ENCODE data around the gene ITPKB.

ITPKB gene

DNA sequence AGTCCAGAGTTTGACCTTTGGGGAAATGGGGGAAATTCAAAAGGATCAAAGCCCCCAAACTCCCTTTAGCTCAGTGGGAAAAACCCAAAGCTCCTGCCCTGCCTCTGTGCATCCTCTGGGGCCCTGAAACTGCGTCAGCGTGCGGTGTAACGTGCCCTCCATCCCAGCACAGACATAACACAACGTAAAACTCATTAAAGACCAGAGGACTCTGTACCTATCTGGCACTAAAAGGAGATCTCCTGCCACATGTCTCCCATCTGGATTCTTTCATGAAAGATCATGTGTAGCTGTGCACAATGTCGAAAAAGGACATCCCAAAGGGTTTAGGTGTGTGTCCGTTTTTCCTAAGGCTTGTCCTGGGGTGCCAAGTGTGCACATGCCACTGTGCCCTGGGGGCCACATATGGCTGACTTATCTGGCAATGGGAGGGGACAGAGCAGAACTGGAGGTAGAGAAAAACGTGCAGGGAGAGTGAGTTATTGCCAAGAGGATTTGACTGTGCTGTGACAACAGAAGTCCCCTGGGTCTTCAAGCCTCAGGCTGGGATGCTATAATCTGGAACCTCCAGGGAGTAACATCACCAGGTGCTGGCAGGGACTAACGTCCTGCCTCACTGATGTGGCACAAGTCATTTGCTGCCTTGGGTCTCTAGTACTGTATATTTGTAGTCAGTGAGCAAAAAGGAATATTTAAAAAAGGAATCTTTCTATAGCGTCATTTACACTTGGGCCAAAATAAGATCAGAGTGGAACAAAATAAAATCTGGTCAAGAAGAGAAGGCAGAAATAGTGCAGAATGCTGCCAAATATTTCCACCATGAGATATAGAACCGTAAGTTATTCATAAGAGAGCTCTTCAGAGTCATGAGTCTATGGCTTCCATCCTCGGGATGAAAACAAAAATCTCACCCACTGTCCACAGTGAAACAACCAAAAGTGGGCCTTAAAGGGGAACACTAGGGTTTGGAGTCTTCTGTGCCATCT lies 52.3 kb downstream of the ITPKB start:
- DNase-seq (ENCODE audit: low read depth, low spot score) = no peak

- DNase-seq (ENCODE audit: low read depth, low spot score) = no peak
Observed at GRCh38 chr1:226685196-226685820, 53.8 kb downstream of the ITPKB start.

GRCh38 chr1:226684026-226684425 lies 55.1 kb downstream of the ITPKB start:
- DNase-seq (ENCODE audit: low read depth, low spot score) = no peak

GRCh38 chr1:226682871-226683814 lies 55.9 kb downstream of the ITPKB start:
- DNase-seq (ENCODE audit: low read depth, low spot score) = no peak

GRCh38 chr1:226681652-226682493 lies 57.2 kb downstream of the ITPKB start:
- DNase-seq (ENCODE audit: low read depth, low spot score) = no peak

- DNase-seq (ENCODE audit: low read depth, low spot score) = no peak
Observed at GRCh38 chr1:226680653-226681052, 58.4 kb downstream of the ITPKB start.

- DNase-seq (ENCODE audit: low read depth, low spot score) = no peak
Observed at GRCh38 chr1:226679853-226680516, 59.1 kb downstream of the ITPKB start.

GRCh38 chr1:226679262-226679661 lies 59.8 kb downstream of the ITPKB start:
- no peak for DNase-seq (ENCODE audit: low read depth, low spot score)

DNA sequence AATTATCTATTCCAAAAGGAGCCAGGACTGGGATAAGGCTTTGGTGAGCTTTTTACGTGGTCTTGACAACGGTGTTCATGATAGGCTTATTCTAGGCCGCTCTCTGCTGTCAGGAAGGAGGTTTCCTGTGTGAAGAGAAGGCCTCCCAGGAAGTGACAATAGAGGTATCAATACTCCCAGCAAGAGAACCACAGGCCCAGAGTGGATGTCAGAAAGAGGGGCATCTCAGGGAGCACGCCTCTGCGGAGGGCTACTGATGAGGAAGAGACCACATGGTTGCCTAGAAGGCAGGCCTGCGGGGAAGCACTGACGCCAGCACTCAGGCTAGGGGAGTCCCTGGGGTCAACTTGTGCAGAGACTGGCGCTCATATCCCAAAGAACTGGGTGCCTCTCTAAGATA lies 60.4 kb downstream of the ITPKB start:
- no peak for DNase-seq (ENCODE audit: low read depth, low spot score)

DNA sequence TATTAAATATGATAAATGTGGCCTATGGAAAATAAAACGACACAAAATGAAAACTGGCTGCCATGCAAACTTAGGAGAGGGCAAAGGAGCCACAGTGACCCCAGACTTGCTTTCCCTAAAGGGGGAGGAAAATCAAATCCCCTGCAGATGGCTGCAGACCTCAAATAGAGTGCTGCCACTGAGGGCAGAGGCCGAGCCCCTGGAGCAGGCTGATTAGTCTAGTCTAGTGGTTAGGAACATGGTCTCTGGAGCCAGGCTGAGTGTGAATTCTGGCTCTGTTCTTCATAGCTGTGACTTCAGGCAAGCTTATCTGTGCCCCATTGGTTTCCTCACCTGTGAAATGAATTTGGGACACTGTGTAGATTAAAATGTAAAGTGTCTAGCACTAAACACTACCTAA lies 60.8 kb downstream of the ITPKB start:
- DNase-seq (ENCODE audit: low read depth, low spot score) = no peak

DNA sequence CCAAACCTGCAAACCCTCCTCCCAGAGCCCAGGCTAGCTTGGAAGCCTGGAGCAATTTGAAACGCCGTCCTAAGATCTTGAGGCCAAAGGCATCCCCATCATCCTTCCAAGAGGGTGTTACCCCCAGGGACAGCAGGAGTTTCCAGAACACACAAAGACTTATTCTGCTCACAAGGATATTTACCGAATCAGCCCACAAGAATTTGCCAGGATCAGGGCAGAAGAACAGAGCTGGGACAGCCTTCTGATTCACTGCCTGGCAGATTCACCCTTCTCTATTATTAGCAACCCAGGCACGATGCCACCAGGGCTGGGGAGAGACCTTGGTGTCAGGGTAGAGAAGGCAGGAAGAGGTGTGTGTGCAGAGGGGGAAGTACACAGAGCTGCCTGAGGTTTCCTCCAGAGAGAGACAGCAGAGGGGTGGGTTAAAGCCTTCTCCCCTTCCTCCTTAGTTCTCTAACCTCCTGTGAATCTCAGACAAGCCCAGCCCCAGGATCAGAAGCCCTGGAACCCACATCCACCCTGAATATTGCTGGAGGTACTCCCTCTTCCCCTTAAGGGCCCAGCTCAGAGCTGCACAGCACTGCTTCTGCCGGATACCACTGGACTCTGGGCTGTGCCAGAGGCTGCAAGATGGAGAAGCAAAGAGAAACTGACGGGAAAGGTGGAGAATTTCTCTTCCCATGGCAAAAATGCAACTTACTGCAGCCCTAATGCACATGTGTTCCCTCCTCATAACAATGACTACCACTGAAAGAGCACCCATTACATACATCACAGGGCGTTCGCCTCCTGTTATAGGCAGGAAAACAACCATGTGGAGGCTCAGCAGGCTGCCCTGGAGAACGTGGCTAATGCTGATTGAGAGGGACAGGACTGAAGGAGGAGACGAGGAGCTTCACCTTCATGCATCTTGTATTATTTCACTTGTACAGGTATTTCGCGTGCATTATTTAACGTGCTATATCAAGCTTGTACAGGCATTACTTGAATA lies 61.8 kb downstream of the ITPKB start:
- no peak for DNase-seq (ENCODE audit: low read depth, low spot score)

GRCh38 chr1:226676381-226676780 lies 62.7 kb downstream of the ITPKB start:
- no peak for DNase-seq (ENCODE audit: low read depth, low spot score)

DNA sequence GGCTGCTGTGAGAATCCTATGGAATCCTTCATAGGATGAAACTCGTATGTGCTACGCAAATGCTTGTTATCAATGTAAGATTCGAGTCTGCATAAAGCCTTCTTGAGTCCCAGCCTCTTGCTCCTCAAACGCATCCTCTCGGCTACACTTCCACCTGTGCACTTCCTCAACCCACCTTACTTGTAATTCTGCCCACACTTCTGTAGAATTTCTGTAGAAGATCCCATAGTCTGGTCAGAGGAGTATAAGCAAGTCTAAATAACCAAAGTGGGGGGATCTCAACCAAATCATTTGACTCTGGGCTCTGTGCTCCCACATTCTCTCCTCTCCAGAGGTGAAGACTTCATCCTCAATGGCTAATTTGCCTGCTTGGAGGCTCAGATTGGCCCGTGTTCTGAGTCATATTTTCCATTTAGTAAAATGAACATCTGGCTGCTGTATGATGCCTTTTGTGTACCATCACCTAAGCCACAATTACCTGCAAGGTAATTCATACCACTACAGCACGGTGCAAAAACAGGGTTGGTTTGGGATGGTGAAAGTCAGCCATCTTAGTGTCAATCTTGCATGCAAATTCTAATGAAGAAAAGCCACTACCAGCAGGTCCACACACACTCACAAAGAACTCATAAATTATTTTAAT lies 63.2 kb downstream of the ITPKB start:
- no peak for DNase-seq (ENCODE audit: low read depth, low spot score)

DNA sequence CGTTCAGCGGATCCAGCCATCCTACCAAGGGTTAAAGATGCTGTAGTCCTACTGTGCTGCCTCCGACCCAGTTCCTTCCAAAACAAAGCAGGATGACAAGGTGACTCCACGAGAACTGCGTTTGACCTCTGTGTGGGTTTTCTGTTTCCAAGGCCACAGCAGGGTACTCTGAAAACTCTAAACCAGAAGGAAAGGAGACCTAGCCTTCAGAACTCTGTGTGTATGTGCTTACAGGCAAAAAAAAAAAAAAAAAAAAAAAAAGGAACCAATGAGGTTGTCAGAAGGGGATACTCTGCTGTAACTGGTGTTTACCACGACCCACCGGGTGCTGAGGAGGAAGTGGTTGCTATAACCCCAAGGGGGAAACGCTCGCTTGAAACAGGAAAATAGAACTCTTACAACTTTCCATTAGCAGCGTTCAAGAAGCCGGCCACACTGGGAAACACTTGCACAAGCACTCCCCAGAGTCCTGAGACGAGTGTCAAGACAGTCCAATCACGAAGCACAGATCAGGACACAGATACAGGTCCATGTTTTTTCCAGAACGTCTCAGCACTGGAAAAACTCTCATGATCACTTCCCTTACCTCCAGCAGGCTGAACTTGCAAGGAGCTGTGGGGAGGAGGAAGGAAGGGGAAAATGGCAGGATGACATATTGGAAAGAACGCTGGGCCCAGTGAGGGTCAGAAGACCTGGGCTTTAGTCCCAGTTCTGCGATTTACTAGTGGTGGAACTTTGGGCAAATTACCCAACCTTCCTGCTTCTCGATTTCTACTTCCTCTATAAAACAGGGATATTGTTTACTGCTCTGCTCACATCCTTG lies 64.0 kb downstream of the ITPKB start:
- DNase-seq (ENCODE audit: low read depth, low spot score) = no peak

DNA sequence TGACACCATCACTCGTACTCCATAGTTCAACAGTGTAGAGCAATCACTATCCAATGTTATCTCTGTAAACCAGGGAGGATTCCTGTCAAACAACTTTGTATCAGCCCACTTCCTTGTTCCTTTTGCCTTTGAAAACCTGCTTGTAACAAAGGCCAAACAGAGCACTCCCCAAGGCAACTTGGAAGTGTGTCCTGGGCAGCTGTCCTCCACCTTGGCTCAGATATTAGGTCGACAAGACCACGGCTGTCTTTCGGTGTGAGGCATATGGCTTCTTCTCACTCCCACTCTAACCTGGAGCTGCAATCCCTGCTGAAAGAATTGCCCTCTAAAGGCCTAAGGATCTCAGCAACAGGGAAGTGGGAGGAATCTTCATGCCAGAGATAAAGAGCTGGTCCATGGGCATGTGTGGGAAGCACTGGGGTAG lies 66.7 kb downstream of the ITPKB start:
- no peak for DNase-seq (ENCODE audit: low read depth, low spot score)

- DNase-seq (ENCODE audit: low read depth, low spot score) = no peak
Observed at GRCh38 chr1:226671277-226671676, 67.8 kb downstream of the ITPKB start.

GRCh38 chr1:226670073-226670472 lies 69.0 kb downstream of the ITPKB start:
- no peak for DNase-seq (ENCODE audit: low read depth, low spot score)

- DNase-seq (ENCODE audit: low read depth, low spot score) = no peak
Observed at GRCh38 chr1:226668173-226668560, 70.9 kb downstream of the ITPKB start.
